Gastroesophageal sphincter (tissue), 3 donors: ENCODE data around the gene SCARB1.

Source experiments
- CTCF ChIP-seq, 4 experiments: fragments of 200-600 bp in 2 of 4; fragments of 450-650 bp in 2 of 4; sonication (generic) in 1 of 4; IDR thresholded peaks; one replicate each; pipeline ENCODE4 v1.5.1; 2017 to 2019; ENCODE audit warnings: antibody characterized with exemption in 4 of 4, mild to moderate bottlenecking in 2 of 4, moderate library complexity in 2 of 4
- EP300 ChIP-seq: sonication (generic); formaldehyde crosslinking; IDR thresholded peaks from one replicate; pipeline ENCODE4 v1.6.1; 2017; ENCODE audit warnings: antibody characterized with exemption, mild to moderate bottlenecking
- POLR2A ChIP-seq, 2 donors: fragments of 450-650 bp; IDR thresholded peaks; one replicate each; pipeline ENCODE4 v1.6.1; 2017; ENCODE audit warnings: antibody characterized with exemption in 2 of 2, mild to moderate bottlenecking in 2 of 2, moderate library complexity in 1 of 2
- POLR2AphosphoS5 ChIP-seq: sonication (generic); formaldehyde crosslinking; IDR thresholded peaks from one replicate; pipeline ENCODE4 v1.6.1; 2017; ENCODE audit warnings: antibody characterized with exemption

GRCh38 chr12:124852329-124852831, 11.3 kb downstream of the SCARB1 start:
- TF ChIP-seq EP300 (no peak), CTCF (IDR thresholded peaks at IDR 0.05) (no peak), POLR2A (IDR thresholded peaks at IDR 0.05) (no peak), POLR2AphosphoS5 (no peak)
